NCI-H146 (cell line): ENCODE measurements around the gene TANC1.

ENCODE experiments used
- DNase-seq: peaks from one replicate; lab custom pipeline; 2025; lab: John Stamatoyannopoulos, UW

Gene TANC1

DNA sequence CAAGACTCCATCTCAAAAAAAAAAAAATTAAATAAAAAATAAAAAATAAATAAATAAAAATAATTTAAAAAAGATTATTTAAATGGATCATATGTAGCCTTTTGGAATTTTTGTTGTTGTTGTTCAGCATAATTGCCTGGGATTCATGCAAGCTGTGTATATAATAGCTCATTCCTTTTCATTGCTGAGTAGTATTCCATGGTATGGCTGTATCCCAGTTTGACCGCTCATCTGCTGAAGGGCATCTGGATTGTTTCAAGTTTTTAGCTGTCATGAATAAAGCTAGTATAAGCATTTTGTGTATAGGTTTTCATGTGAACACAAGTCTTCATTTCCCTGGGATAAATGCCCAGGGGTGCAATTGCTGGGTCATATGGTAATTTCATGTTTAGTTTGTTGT, 6.4 kb upstream of the TANC1 start:
- no peak for DNase-seq

DNA sequence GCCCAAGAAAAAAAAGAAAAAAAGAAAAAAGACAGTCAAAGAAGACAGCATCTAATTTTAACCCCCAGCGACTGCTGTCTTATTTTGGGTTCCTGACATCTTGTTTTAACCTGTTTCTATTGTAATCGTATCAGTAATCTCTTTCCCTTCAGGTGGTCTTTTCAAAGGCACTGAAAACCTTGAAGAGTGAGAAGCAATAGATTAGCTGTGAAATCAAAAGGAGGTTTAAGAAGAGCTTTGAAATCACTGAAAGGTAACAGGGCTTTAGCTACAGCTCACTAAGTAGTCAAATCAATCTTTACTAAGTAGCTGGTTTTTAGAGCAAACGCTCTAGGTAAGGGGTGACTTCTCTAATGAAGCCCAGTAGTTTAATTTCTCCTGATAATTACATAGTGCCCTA, 5.4 kb upstream of the TANC1 start:
- no peak for DNase-seq

GRCh38 chr2:158965107-158965506, 3.3 kb upstream of the TANC1 start:
- DNase-seq: no peak

- no peak for DNase-seq
Observed at GRCh38 chr2:158965641-158966040, 2.8 kb upstream of the TANC1 start.

DNA sequence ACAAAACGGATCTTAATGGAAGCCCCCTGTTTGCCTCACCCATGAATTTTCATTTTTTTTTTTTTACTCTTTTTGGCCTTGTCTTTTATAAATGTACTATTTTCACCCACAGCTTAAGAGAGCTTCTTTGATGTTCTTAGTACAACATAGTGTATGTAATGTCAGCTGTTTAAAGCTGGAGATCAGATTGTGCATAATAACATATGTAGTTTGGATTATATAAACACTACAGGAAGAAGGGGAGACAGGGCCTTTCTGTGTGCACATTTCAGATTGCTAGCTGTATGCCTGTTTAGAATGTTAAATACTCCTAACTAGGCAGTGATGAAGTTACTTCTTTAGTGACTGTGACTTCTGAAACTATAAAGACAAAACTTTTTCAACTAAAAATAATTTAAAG, 2.1 kb upstream of the TANC1 start:
- DNase-seq: no peak

DNA sequence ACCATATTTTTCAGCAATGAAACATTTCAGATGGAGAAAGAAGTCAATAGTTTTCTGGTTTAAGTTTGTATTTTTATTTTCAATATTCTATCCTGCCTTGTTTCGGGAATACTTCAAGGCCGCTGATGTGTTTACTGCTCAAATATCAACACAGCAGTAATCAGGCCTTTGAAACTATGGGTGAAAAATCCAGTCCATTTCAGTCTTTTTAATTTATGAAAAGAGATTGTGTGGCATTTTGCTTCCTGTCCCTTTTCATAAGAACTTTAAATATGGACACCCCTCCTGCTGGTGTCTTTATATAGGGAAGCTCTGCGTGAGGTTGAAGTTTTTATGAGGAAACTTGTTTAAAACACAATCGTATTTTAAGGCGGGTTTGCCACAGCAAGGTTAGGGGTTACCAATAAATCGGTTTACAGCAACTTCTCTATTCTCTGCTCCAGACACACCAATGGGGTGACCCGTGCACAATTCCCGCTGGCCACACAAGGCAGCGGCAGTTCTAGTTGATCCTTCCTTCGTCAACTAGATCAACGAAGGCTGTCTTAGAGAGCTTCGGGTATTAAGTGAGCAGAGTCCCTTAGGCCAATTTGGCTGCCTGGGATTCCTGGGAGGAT, 1.2 kb upstream of the TANC1 start:
- DNase-seq: no peak

DNA sequence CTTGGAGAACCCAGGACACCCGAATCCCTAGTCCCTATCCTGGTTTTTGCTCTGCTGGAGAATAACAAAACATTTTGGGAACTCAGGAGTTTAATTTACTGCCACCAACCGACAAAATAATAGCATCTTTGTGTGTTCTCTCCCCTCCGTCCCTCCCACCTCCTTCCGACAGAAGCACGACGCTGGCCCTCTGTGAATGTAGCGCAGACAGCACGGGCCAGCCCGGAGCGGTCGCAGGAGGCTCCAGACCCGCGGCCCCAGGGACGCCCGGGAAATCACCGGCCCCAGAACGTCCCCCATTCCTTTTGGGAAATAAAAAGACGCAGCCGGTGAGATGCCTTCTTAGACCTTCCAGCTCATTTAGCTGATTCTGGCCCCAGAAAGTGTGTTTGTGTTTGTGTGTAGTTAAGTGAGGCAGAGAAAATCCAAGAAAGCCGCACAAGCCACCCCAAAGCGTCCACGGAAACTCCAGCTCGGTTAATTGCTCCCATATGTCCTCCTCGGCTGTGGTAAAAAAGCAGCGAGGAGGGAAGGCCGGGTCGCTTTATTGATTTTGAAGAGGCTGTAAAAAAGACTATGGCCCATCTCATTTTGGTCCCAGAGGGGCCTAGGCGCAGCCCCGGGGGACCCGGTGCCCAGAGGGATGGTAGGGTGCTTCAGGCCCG, 577 bp upstream of the TANC1 start:
- no peak for DNase-seq

DNA sequence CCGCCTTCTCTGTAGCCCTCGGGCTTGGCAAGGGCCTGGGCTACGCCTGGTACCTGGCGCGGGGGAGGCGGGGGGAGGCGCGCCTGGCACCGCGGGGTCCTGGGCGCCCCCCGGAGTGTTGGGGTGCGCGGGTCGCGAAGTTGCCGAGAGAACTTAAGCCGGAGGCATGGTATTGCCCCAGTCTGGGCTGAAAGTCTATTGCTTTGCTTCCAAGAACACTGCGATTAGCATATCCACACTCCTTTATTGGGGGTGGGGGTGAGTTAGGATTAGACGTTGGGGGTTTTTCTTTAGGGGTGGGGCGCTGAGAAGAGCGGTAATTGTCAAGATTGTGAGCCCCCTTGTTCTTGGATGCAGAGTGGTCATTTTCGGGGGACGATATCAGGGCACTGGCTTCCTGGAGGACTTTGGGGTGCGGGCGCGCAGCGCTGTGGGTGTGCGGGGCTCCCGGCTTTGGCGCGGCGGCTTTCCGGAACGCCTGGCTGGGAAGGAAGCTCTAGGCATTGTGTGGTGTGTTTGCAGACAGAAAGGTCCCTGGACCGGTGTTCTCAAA, 798 bp downstream of the TANC1 start:
- DNase-seq: no peak

DNA sequence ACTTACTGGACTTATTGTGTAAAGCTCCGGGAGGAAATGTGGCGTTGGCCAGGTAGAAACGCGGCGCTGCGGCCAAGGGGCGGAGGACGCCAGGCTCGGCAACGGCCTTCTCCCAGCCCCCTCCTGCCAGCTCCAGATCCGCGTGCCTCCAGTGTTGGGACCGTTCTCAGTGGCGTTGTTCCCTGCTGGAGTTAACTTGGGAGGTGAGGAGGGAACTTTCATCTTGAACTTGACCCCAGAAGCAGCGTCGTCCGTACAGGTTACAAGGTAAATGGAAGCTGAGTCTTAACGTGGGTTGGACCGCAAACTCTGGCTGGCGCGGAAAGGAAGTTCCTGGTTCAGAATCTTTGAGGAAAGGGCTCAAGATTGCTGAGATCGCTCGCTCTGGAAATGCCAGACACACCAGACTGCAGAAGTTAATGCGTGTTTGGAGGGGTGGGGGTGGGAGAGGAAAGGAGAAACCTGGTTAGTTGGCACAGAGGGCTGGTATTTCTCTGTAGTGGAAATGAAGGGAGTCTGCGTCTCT, 1.3 kb downstream of the TANC1 start:
- no peak for DNase-seq

DNA sequence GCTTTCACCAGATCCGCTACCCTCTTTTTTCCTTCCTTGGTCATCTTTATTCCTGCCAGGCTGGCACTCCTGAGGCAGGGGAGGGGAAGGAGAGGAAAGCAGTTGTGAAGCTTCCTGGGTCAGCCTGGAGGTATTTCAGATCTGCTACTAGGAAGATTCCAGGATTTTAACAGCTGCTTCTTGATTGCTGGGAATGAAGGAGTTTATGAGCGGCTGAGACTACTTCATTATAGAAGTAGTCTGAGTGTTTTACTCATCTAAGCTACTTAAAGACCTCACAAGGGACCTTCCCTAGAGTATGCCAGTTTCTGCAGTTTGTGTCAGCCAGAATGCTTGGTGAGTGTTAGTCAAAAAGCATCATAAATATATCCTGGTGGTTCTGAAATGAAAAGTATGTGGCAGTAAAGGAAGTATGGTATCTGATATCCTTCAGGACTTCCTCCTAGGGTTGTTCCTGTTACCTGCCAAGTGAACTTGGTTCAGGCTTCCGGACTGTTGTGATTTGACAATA, 1.9 kb downstream of the TANC1 start:
- no peak for DNase-seq

DNA sequence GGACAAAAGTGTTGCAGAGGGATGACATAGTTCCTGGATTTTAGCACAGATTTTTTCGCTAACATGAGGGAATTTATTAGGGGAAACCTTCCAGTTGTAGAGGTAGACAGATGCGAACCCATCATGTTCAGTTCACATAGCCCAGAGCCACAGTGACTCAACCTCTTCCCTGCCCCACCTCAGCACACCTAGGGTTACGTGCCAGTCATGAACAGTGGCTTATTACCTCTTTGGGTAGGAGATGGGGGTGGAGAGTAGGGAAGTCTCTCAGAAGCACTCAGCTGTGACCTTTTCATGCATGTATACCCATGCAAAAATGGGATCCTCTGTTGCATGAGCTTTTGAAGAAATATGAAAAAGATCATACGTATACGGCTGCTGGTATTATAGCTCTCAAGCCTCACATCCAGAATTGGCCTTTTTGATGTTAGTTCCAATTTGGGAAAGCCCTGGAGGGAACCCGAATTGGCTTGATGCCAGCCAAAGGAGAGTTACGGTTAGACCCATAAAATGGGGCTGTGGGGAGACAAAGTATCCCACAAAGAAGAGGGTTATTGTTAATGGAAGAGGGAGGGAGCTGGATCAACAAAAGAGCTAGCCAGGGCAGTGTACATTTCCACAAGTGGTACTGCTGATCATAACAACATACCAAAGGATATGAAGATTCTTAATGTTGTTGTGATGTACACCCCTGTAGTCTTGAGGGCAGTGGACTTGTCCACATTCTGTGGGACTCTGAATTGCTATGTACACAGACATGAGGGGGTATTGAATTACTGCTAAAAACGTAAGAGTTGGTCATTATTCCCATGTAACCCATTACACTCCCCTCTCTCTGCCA, 4.9 kb downstream of the TANC1 start:
- no peak for DNase-seq

- DNase-seq: no peak
Observed at GRCh38 chr2:158975271-158975921, 7.0 kb downstream of the TANC1 start.

GRCh38 chr2:158979772-158980171, 11.3 kb downstream of the TANC1 start:
- no peak for DNase-seq

DNA sequence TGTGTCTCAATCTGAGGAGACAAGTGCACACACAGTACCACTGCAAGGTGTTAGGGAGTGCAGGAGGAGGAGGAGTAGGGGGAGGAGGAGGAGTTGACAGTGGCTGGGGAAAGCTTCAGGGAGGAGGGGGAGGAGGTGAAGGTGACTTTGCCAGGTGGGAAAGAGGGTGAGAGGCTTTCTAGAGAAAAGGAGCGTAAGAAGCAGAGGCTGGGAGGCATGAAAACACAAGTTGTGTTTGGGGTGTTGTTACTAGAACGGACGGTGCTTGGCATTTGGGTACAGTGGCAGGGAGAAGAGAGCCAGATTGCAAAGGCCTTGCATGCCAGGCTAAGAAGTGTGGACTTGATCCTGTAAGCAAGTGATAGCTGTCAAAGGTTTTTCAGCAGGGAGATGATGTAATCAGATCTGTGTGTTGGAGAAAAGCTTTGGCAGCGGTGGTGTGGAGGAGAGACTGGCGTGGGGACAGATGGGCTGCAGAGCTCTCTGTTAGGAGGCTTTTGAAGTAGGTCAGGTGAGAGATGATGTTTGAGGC, 16.2 kb downstream of the TANC1 start:
- DNase-seq: no peak

- DNase-seq: no peak
Observed at GRCh38 chr2:158988501-158988900, 20.1 kb downstream of the TANC1 start.

- no peak for DNase-seq
Observed at GRCh38 chr2:158989165-158989564, 20.7 kb downstream of the TANC1 start.

GRCh38 chr2:158990397-158991214, 22.2 kb downstream of the TANC1 start:
- no peak for DNase-seq

GRCh38 chr2:158993030-158993429, 24.6 kb downstream of the TANC1 start:
- DNase-seq: no peak

DNA sequence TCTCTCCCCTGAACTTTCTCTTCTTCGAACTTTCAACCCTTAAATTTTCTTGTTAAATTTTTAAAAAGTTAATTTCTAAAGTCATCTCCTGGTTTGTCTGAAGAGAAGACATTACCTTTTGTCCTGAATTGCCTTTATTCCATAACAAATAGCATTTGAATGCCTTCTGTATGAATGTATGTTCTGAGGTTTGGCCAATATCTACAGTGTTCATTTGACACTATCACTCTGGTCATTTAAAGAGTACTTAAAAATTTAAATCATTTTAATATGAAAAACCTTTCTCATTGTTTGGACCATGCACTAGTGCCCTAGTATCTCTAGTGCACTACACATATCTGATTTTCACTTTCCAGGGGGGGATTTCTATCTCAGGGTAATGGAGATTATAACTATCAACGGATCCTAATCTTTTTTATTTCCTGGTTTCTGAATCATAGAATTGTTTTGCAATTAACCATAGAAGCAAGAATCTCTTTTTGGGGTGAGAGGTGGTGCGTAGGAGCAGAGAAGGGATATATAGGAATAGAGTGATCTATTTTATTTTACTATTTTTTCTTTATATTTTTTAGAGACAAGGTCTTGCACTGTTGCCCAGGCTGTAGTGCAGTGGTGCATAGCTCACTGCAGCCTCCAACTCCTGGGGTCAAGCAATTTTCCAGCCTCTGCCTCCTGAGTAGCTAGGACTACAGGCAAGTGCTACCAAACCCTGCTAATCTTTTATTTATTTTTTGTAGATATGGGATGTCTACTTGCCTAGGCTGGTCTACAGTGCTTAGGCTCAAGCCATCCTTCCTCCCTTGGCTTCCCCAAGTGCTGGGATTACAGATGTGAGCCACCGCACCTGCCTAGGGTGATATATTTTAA, 25.5 kb downstream of the TANC1 start:
- DNase-seq: no peak
